HepG2 (cell line): ENCODE measurements around the gene PALM3. TPM values are rescaled to one million over a fixed set of nuclear protein-coding genes. Genes with fewer than 3 reads are reported as not detected.

Source experiments
- CHD2 ChIP-seq: IDR thresholded peaks from 2 replicates; pipeline ENCODE4 v1.6.1; 2011; ENCODE audit warnings: low read depth, low read length, improper control_type of control experiment
- MTA1 ChIP-seq: sonication (generic); formaldehyde crosslinking; IDR thresholded peaks from 2 replicates; pipeline ENCODE4 v1.4.0; 2020; ENCODE audit warnings: missing genetic modification reagents, mild to moderate bottlenecking, borderline replicate concordance
- MYC ChIP-seq: sonication (generic); formaldehyde crosslinking; IDR thresholded peaks from 2 replicates; pipeline ENCODE4 v1.9.0; 2021; ENCODE audit warnings: missing genetic modification reagents, borderline replicate concordance
- NCOA1 ChIP-seq: sonication (generic); formaldehyde crosslinking; IDR thresholded peaks from 2 replicates; pipeline ENCODE4 v1.9.0; 2021; ENCODE audit warnings: missing genetic modification reagents
- NFIB ChIP-seq: sonication (generic); formaldehyde crosslinking; IDR thresholded peaks from 2 replicates; pipeline ENCODE4 v1.9.0; 2021; ENCODE audit warnings: missing genetic modification reagents, mild to moderate bottlenecking, borderline replicate concordance
- PHF20 ChIP-seq: sonication (generic); formaldehyde crosslinking; IDR thresholded peaks from 2 replicates; pipeline ENCODE4 v1.5.0; 2020; ENCODE audit warnings: mild to moderate bottlenecking, missing genetic modification reagents
- SNAPC2 ChIP-seq: sonication (generic); formaldehyde crosslinking; IDR thresholded peaks from 2 replicates; pipeline ENCODE4 v1.8.1; 2022; ENCODE audit warnings: mild to moderate bottlenecking, missing genetic modification reagents
- STAG1 ChIP-seq: sonication (generic); formaldehyde crosslinking; IDR thresholded peaks from 2 replicates; pipeline ENCODE4 v1.4.0; 2020; ENCODE audit warnings: missing genetic modification reagents
- TP53 ChIP-seq: sonication (generic); formaldehyde crosslinking; conservative IDR thresholded peaks from 2 replicates; pipeline ENCODE4 v1.4.0; 2020; ENCODE audit warnings: missing genetic modification reagents
- ZNF234 ChIP-seq: sonication (generic); formaldehyde crosslinking; conservative IDR thresholded peaks from 2 replicates; pipeline ENCODE4 v1.5.1; 2020; ENCODE audit warnings: mild to moderate bottlenecking, missing genetic modification reagents
- ZNF703 ChIP-seq: sonication (generic); formaldehyde crosslinking; IDR thresholded peaks from 2 replicates; pipeline ENCODE4 v1.5.1; 2020; ENCODE audit warnings: missing genetic modification reagents, mild to moderate bottlenecking, moderate library complexity, borderline replicate concordance
- polyA plus RNA-seq, 8 experiments: library from polyadenylated mRNA; depleted of rRNA in 3 of 8; stranded (reverse) in 7 of 8; unstranded in 1 of 8; fragments of >200 nt; fragmentation: Illumina TruSeq in 4 of 8; extraction: Trizol in 4 of 8; gene quantifications; 2 replicates each; pipeline versions ENCODE4 v1.2.1 to v1.2.3, GENCODE V29; 2011 to 2016; ENCODE audit warnings: low read depth in 4 of 8, missing spikeins in 1 of 8, mixed read lengths in 1 of 8; ENCODE audit not compliant: insufficient read depth in 1 of 8
- total RNA-seq, 5 experiments: library from RNA; depleted of rRNA; stranded (reverse); fragments of >200 nt; fragmentation: Illumina TruSeq; extraction: Trizol; gene quantifications; 2 replicates each; pipeline ENCODE4 v1.2.3, GENCODE V29; 2016; ENCODE audit warnings: low read depth in 1 of 5
- TF ChIP-seq, protein P1 (sequence below): IDR thresholded peaks from 2 replicates; pipeline ENCODE4 v1.6.1; 2016; ENCODE audit warnings: low read depth, borderline replicate concordance
- TF ChIP-seq, protein P2 (sequence below): sonication (generic); formaldehyde crosslinking; IDR thresholded peaks from 2 replicates; pipeline ENCODE4 v1.4.0; 2020; ENCODE audit warnings: low read depth, missing genetic modification reagents
- TF ChIP-seq, protein P3 (sequence below): conservative IDR thresholded peaks from 2 replicates; pipeline ENCODE4 v1.6.1; 2018; ENCODE audit warnings: missing genetic modification reagents

PALM3 gene
- total and polyA plus RNA-seq, 2 of the 13 experiments (the other 11 are each of a cell fraction or from before 2014, with no cell fraction given): 0.79 to 2.4 TPM

DNA sequence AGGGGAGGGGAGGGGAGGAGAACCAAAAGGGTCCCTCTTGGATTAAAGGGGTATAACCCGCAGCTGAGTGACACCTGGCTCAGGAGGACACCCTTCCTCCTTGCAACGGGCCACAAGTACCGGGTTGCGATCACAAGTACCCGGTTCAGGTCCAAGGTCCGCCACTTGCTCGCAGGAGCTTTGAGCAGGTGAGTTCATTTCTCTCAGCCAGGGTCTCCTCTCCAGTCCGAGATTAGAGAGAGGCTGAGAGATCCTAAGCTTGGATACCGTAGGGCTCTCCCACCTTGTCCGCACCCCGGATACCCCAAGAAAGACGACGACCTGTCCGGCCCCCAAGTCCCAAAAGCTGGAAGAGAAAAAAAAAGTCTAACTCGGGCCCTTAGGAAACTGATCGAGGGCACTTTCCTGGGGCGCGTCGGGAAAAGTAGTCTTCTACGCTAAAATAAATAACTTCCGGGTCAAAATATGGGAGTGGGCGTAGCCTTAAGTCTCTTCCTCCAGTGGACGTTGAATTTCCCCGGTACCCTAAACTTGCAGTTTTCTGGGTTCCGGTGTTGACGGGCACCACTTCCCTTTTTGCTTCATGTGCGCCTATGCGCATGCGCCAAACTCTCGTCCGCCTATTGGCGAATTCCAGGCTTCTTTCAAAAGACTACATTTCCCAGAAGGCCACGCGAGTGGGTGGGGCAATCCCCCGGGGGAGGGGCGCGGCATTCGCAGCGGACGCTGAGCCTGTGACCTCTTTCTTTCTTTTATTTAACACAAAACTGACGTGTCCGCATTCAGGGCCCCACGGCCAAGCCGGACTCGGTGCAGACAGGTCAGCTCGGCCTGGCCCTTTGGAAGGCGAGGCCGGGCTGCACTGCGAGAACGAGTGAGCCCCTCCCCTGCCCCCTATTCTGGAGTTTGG, 19.3 kb upstream of the PALM3 start (continued):
- TF ChIP-seq ZNF234: no peak
- no peak for TF ChIP-seq MTA1 (CRISPR knock-in tag)
- peak; percentile 17; the same call in 1 of the 2 replicates for TF ChIP-seq MYC (CRISPR knock-in tag)
- TF ChIP-seq, protein P1, sequence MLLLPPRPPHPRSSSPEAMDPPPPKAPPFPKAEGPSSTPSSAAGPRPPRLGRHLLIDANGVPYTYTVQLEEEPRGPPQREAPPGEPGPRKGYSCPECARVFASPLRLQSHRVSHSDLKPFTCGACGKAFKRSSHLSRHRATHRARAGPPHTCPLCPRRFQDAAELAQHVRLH: no peak
- no peak for TF ChIP-seq NFIB
- no peak; the same call in 1 of the 2 replicates for TF ChIP-seq STAG1 (CRISPR knock-in tag)
- TF ChIP-seq, protein P2, sequence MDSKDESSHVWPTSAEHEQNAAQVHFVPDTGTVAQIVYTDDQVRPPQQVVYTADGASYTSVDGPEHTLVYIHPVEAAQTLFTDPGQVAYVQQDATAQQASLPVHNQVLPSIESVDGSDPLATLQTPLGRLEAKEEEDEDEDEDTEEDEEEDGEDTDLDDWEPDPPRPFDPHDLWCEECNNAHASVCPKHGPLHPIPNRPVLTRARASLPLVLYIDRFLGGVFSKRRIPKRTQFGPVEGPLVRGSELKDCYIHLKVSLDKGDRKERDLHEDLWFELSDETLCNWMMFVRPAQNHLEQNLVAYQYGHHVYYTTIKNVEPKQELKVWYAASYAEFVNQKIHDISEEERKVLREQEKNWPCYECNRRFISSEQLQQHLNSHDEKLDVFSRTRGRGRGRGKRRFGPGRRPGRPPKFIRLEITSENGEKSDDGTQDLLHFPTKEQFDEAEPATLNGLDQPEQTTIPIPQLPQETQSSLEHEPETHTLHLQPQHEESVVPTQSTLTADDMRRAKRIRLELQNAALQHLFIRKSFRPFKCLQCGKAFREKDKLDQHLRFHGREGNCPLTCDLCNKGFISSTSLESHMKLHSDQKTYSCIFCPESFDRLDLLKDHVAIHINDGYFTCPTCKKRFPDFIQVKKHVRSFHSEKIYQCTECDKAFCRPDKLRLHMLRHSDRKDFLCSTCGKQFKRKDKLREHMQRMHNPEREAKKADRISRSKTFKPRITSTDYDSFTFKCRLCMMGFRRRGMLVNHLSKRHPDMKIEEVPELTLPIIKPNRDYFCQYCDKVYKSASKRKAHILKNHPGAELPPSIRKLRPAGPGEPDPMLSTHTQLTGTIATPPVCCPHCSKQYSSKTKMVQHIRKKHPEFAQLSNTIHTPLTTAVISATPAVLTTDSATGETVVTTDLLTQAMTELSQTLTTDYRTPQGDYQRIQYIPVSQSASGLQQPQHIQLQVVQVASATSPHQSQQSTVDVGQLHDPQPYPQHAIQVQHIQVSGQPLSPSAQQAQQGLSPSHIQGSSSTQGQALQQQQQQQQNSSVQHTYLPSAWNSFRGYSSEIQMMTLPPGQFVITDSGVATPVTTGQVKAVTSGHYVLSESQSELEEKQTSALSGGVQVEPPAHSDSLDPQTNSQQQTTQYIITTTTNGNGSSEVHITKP: peak; percentile 66
- 0 out of 2 replicates have a peak, but pooled peaks have one; percentile 9 for TF ChIP-seq SNAPC2 (CRISPR knock-in tag)
- TF ChIP-seq, protein P3, sequence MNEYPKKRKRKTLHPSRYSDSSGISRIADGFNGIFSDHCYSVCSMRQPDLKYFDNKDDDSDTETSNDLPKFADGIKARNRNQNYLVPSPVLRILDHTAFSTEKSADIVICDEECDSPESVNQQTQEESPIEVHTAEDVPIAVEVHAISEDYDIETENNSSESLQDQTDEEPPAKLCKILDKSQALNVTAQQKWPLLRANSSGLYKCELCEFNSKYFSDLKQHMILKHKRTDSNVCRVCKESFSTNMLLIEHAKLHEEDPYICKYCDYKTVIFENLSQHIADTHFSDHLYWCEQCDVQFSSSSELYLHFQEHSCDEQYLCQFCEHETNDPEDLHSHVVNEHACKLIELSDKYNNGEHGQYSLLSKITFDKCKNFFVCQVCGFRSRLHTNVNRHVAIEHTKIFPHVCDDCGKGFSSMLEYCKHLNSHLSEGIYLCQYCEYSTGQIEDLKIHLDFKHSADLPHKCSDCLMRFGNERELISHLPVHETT (CRISPR knock-in tag): peak; percentile 85; the same call in 1 of the 2 replicates
- TF ChIP-seq ZNF703: no peak
- peak; percentile 81; the same call in 1 of the 2 replicates for TF ChIP-seq PHF20 (CRISPR knock-in tag)
- TF ChIP-seq CHD2: peak; percentile 9; the same call in 1 of the 2 replicates
- no peak for TF ChIP-seq NCOA1 (CRISPR knock-in tag)
- no peak for TF ChIP-seq TP53 (CRISPR knock-in tag)
- TF ChIP-seq, all 625 proteins: peak for 204
